Naive thymus-derived CD4-positive, alpha-beta T cell (primary cell): ENCODE data around the gene XPC. TPM values are rescaled to one million over a fixed set of nuclear protein-coding genes. Genes with fewer than 3 reads are reported as not detected.

Source experiments
- ATAC-seq: fragments of 150-1000 bp; cut with Tn5 transposase; 2 replicates; pipeline ENCODE4 v1.10.0; 2021; ENCODE audit warnings: mild to moderate bottlenecking, moderate library complexity
- CTCF ChIA-PET: fragments of 350-600 bp; sonication (Branson Sonifier 250); formaldehyde crosslinking; loops from one replicate; lab custom pipeline; 2021; ENCODE audit warnings: antibody characterized with exemption; lab: Charles Lee
- POLR2A ChIA-PET: fragments of 350-600 bp; sonication (Branson Sonifier 250); formaldehyde crosslinking; loops from one replicate; lab custom pipeline; 2021; ENCODE audit warnings: antibody characterized with exemption, inconsistent platforms; lab: Charles Lee
- DNase-seq, 9 donors: peaks; one replicate each; pipeline versions ENCODE4 v3.0.0 to v3.0.0-alpha.2; 2020 to 2022; ENCODE audit warnings: mixed read lengths in 1 of 9
- H3K27ac ChIP-seq: one replicate; pipeline ENCODE4 v1.7.0; 2013; ENCODE audit warnings: mild to moderate bottlenecking, low read depth, low read length, moderate library complexity
- H3K27me3 ChIP-seq, 2 donors: one replicate each; pipeline ENCODE4 v1.7.0; 2013; ENCODE audit warnings: low read length in 2 of 2, mild to moderate bottlenecking in 2 of 2, moderate library complexity in 2 of 2; ENCODE audit not compliant: control insufficient read depth in 2 of 2, insufficient read depth in 2 of 2
- H3K36me3 ChIP-seq, 3 experiments: 1 replicate in 2 of 3; 2 replicates in 1 of 3; pipeline ENCODE4 v1.7.0; 2013; ENCODE audit warnings: low read length in 3 of 3, mild to moderate bottlenecking in 3 of 3, moderate library complexity in 1 of 3; ENCODE audit not compliant: insufficient read depth in 3 of 3, control insufficient read depth in 2 of 3
- H3K4me1 ChIP-seq, 2 donors: one replicate each; pipeline ENCODE4 v1.7.0; 2013; ENCODE audit warnings: low read length in 2 of 2, mild to moderate bottlenecking in 2 of 2, moderate library complexity in 1 of 2; ENCODE audit not compliant: control insufficient read depth in 2 of 2, insufficient read depth in 2 of 2
- H3K4me3 ChIP-seq: 2 replicates; pipeline ENCODE4 v1.7.0; 2013; ENCODE audit warnings: mild to moderate bottlenecking, low read length
- H3K9me3 ChIP-seq, 3 experiments: 1 replicate in 2 of 3; 2 replicates in 1 of 3; pipeline ENCODE4 v1.7.0; 2013; ENCODE audit warnings: low read length in 3 of 3; ENCODE audit not compliant: control insufficient read depth in 2 of 3
- H3K27ac Mint-ChIP-seq, 9 donors: one replicate each; pipeline ENCODE4 v1.8.0; 2020 to 2022; ENCODE audit warnings: mixed read lengths in 9 of 9, mild to moderate bottlenecking in 8 of 9, moderate library complexity in 5 of 9, inconsistent platforms in 2 of 9
- H3K27me3 Mint-ChIP-seq, 5 donors: one replicate each; pipeline ENCODE4 v1.8.0; 2021 to 2022; ENCODE audit warnings: mixed read lengths in 5 of 5, mild to moderate bottlenecking in 1 of 5
- H3K36me3 Mint-ChIP-seq, 5 donors: one replicate each; pipeline ENCODE4 v1.8.0; 2020 to 2022; ENCODE audit warnings: mixed read lengths in 5 of 5, mild to moderate bottlenecking in 3 of 5, inconsistent platforms in 1 of 5
- H3K4me1 Mint-ChIP-seq, 7 donors: one replicate each; pipeline ENCODE4 v1.8.0; 2020 to 2022; ENCODE audit warnings: mixed read lengths in 7 of 7, mild to moderate bottlenecking in 3 of 7, inconsistent platforms in 1 of 7
- H3K4me3 Mint-ChIP-seq, 10 donors: one replicate each; pipeline ENCODE4 v1.8.0; 2020 to 2022; ENCODE audit warnings: mild to moderate bottlenecking in 10 of 10, mixed read lengths in 10 of 10, moderate library complexity in 6 of 10, inconsistent platforms in 2 of 10
- H3K9me3 Mint-ChIP-seq, 11 donors: one replicate each; pipeline ENCODE4 v1.8.0; 2020 to 2022; ENCODE audit warnings: mixed read lengths in 11 of 11, mild to moderate bottlenecking in 4 of 11, inconsistent platforms in 1 of 11, moderate library complexity in 1 of 11
- intact Hi-C, 2 donors: fragments of 100-400 bp; cut with micrococcal nuclease; formaldehyde crosslinking; loops; one replicate each; pipeline ENCODE4 v1.15.1; 2023
- polyA plus RNA-seq, 2 donors: library from polyadenylated mRNA; unstranded; fragments of 300-500 nt; fragmentation: Illumina TruSeq; gene quantifications; one replicate each; pipeline ENCODE4 v1.2.3, GENCODE V29; 2021
- total RNA-seq, 6 experiments: library from RNA in 5 of 6; stranded (reverse) in 5 of 6; gene quantifications; 1 replicate in 5 of 6; 2 replicates in 1 of 6; pipeline ENCODE4 v1.2.3 and lab custom pipeline; 2021 to 2026

XPC gene
- total and polyA plus RNA-seq, 7 experiments from 2014 or later = 50.0 to 94.8 (median 57.7) TPM

- no peaks in the 10 kb centered on the region for H3K27me3 ChIP-seq
- peaks cover 20 to 75% (median 26%) of the 10 kb centered on the region in 3 experiments for H3K36me3 ChIP-seq
- H3K4me1 ChIP-seq = peaks cover 15 to 18% of the 10 kb centered on the region in 2 donors
- CTCF ChIA-PET = no interaction called here
- peak overlapping the region in 2 of 9 donors; percentile 59 to 62 for H3K27ac Mint-ChIP-seq
- H3K27ac ChIP-seq = no peak overlapping the region
- POLR2A ChIA-PET = no interaction called here
- no peaks in the 10 kb centered on the region for H3K27me3 Mint-ChIP-seq
- H3K4me3 Mint-ChIP-seq = no peak overlapping the region
- ATAC-seq (no peak), DNase-seq (no peak)
- peaks cover 21 to 35% (median 34%) of the 10 kb centered on the region in 7 donors for H3K4me1 Mint-ChIP-seq
- H3K9me3 Mint-ChIP-seq = no peaks in the 10 kb centered on the region
- no peak overlapping the region for H3K4me3 ChIP-seq
- peaks cover 19 to 73% (median 26%) of the 10 kb centered on the region in 5 donors for H3K36me3 Mint-ChIP-seq
- H3K9me3 ChIP-seq = no peaks in the 10 kb centered on the region
- intact Hi-C loops = no loop called here
These were observed 48.2 kb downstream of the XPC start for GRCh38 chr3:14130230-14130629.

GRCh38 chr3:14129296-14129695 is 49.1 kb downstream of the XPC start:
- Mint-ChIP-seq H3K4me3 (no peak overlapping the region), H3K27ac (no peak overlapping the region), H3K9me3 (no peaks in the 10 kb centered on the region), H3K36me3 (peaks cover 18 to 65% (median 26%) of the 10 kb centered on the region in 5 donors), H3K4me1 (peaks cover 21 to 35% (median 34%) of the 10 kb centered on the region in 7 donors), H3K27me3 (no peaks in the 10 kb centered on the region)
- H3K4me3 ChIP-seq = no peak overlapping the region
- ChIA-PET POLR2A (interaction anchor here (1.0 to 7.2 kb wide), 2 partner anchors 15 to 34 kb away, joined by 3 to 96 read pairs; no protein-coding TSS in a partner anchor), CTCF (no interaction called here)
- intact Hi-C loops = loop anchor here in 1 of 2 donors (10.0 kb wide), 2 partner anchors 474 to 1054 kb away; partner anchors contain the start of gene IQSEC1
- peaks cover 20 to 70% (median 24%) of the 10 kb centered on the region in 3 experiments for H3K36me3 ChIP-seq
- peaks cover 15 to 18% of the 10 kb centered on the region in 2 donors for H3K4me1 ChIP-seq
- ATAC-seq = no peak
- H3K9me3 ChIP-seq = no peaks in the 10 kb centered on the region
- no peak overlapping the region for H3K27ac ChIP-seq
- no peaks in the 10 kb centered on the region for H3K27me3 ChIP-seq
- no peak for DNase-seq

GRCh38 chr3:14128724-14129123 is 49.7 kb downstream of the XPC start:
- ChIA-PET CTCF (no interaction called here), POLR2A (interaction anchor here (0.8 to 7.2 kb wide), 4 partner anchors 15 to 50 kb away, joined by 3 to 96 read pairs (median 3); partner anchors contain the start of genes LSM3 and XPC)
- Mint-ChIP-seq H3K4me3 (peak overlapping the region in 2 of 10 donors; percentile 22 to 28), H3K4me1 (peaks cover 25 to 39% (median 38%) of the 10 kb centered on the region in 7 donors), H3K27me3 (no peaks in the 10 kb centered on the region), H3K27ac (peak overlapping the region in 2 of 9 donors; percentile 45 to 49), H3K9me3 (no peaks in the 10 kb centered on the region), H3K36me3 (peaks cover 18 to 60% (median 26%) of the 10 kb centered on the region in 5 donors)
- intact Hi-C loops = loop anchor here in 1 of 2 donors (10.0 kb wide), 2 partner anchors 474 to 1054 kb away; partner anchors contain the start of gene IQSEC1
- H3K27me3 ChIP-seq = no peaks in the 10 kb centered on the region
- DNase-seq (no peak), ATAC-seq (no peak)
- H3K4me3 ChIP-seq = no peak overlapping the region
- H3K36me3 ChIP-seq = peaks cover 19 to 64% (median 24%) of the 10 kb centered on the region in 3 experiments
- peaks cover 17 to 23% of the 10 kb centered on the region in 2 donors for H3K4me1 ChIP-seq
- no peak overlapping the region for H3K27ac ChIP-seq
- H3K9me3 ChIP-seq = no peaks in the 10 kb centered on the region

GRCh38 chr3:14127516-14128161 is 50.8 kb downstream of the XPC start:
- Mint-ChIP-seq H3K27me3 (no peaks in the 10 kb centered on the region), H3K9me3 (no peaks in the 10 kb centered on the region), H3K27ac (peak overlapping the region in 4 of 9 donors; percentile 12 to 65 (median 42)), H3K36me3 (peaks cover 13 to 49% (median 26%) of the 10 kb centered on the region in 5 donors), H3K4me3 (peak overlapping the region in 7 of 10 donors; percentile 21 to 95 (median 42)), H3K4me1 (peaks cover 31 to 50% (median 49%) of the 10 kb centered on the region in 7 donors)
- DNase-seq (peak in 1 of 9 donors; percentile 13), ATAC-seq (no peak)
- Histone ChIP-seq H3K36me3 (peaks cover 15 to 53% (median 22%) of the 10 kb centered on the region in 3 experiments), H3K4me1 (peaks cover 28% of the 10 kb centered on the region in 2 donors), H3K27ac (no peak overlapping the region), H3K27me3 (no peaks in the 10 kb centered on the region), H3K4me3 (no peak overlapping the region), H3K9me3 (no peaks in the 10 kb centered on the region)
- CTCF ChIA-PET = no interaction called here
- intact Hi-C loops = loop anchor here in 1 of 2 donors (10.0 kb wide), 2 partner anchors 473 to 1053 kb away; partner anchors contain the start of gene IQSEC1
- POLR2A ChIA-PET = interaction anchor here (0.5 to 7.2 kb wide), 6 partner anchors 16 to 1463 kb away, joined by 3 to 96 read pairs (median 13); partner anchors contain the start of genes LSM3 and XPC

GRCh38 chr3:14126887-14127505 is 51.4 kb downstream of the XPC start:
- H3K4me1 ChIP-seq = peaks cover 28 to 30% of the 10 kb centered on the region in 2 donors
- H3K36me3 ChIP-seq = peaks cover 15 to 52% (median 19%) of the 10 kb centered on the region in 3 experiments
- Mint-ChIP-seq H3K4me1 (peaks cover 32 to 56% (median 55%) of the 10 kb centered on the region in 7 donors), H3K27ac (peak overlapping the region in 2 of 9 donors; percentile 17 to 30), H3K9me3 (no peaks in the 10 kb centered on the region), H3K4me3 (peak overlapping the region; percentile 92 to 98 (median 96)), H3K36me3 (peaks cover 13 to 43% (median 25%) of the 10 kb centered on the region in 5 donors), H3K27me3 (no peaks in the 10 kb centered on the region)
- intact Hi-C loops = loop anchor here in 1 of 2 donors (10.0 kb wide), 2 partner anchors 472 to 1052 kb away; partner anchors contain the start of gene IQSEC1
- H3K9me3 ChIP-seq = no peaks in the 10 kb centered on the region
- H3K27me3 ChIP-seq = no peaks in the 10 kb centered on the region
- ATAC-seq (no peak), DNase-seq (peak in 1 of 9 donors; percentile 16)
- ChIA-PET CTCF (interaction anchor here (0.5 kb wide), 1 partner anchor 16 kb away, joined by 4 read pairs; no protein-coding TSS in a partner anchor), POLR2A (interaction anchor here (0.6 to 7.2 kb wide), 4 partner anchors 17 to 1462 kb away, joined by 3 to 96 read pairs (median 57); partner anchors contain the start of genes LSM3 and XPC)
- H3K27ac ChIP-seq = no peak overlapping the region
- H3K4me3 ChIP-seq = no peak overlapping the region
